HFF-Myc (cell line): ENCODE results near the gene CEP55.

ENCODE experiments used
- DNase-seq: peaks from one replicate; pipeline ENCODE4 v3.0.0-alpha.2; 2011; ENCODE audit warnings: low read depth; ENCODE audit errors: extremely low read depth
- H3K4me3 ChIP-seq: replicated peaks from 2 replicates; pipeline ENCODE4 v1.5.1; 2011; ENCODE audit warnings: low read depth, mild to moderate bottlenecking, control low read depth, low read length
- CTCF ChIP-seq: IDR thresholded peaks from 2 replicates; pipeline ENCODE4 v1.5.1; 2012; ENCODE audit warnings: mild to moderate bottlenecking, low read depth, low read length, control low read depth; ENCODE audit errors: missing control alignments

Gene CEP55

DNA sequence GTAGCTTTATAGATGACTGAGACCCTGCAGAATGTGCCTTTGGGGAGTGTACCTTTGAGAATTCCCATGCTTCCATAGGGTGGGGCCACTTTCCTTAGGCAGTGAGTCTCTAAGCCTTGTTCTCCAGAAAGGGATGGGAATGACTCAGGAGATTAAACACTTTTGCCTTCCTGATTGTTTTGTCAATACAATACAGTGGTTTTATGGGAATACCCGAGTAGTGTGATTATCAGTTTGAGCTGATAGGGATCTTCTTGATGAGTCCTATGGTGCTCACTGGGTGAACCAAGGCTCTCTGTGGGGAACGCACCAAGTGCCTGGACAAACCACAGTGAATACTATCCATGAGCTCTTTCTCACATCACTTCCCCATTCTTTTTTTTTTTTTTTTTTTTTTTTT is 20.5 kb upstream of the CEP55 start:
- TF ChIP-seq CTCF, result no peak
- no peak for DNase-seq
- H3K4me3 ChIP-seq, result no peak overlapping the region

GRCh38 chr10:93476756-93477155 is 19.7 kb upstream of the CEP55 start:
- DNase-seq, result no peak
- no peak for TF ChIP-seq CTCF
- no peak overlapping the region for H3K4me3 ChIP-seq

- no peak for TF ChIP-seq CTCF
- peak overlapping the region; percentile 56 for H3K4me3 ChIP-seq
- no peak for DNase-seq
Observed at GRCh38 chr10:93478873-93479272, 17.5 kb upstream of the CEP55 start.

DNA sequence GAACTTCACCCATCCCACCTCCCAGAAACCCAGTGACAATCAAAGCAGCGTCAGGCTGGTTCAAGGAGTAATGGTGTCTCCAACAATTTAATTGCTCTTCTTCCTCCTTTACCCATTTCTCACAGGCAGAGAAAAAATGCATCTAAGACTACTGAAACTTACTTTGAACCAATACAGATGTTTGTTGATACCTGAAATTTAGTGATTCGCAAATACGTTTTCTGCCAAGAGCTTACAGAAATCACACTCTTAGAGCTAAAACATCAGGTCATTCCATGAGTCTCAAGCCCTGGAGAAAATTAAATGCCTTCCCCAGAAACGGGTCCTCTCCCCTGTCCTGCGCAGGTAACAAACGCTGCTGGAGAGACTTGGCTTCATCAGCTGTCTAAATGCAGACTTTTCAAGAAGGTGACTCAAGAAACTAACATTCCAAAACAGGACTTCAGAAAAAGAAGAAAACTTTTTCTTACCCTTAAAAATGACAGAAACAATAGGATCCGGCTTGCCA is 14.7 kb upstream of the CEP55 start:
- H3K4me3 ChIP-seq, result peak overlapping the region; percentile 56
- DNase-seq, result no peak
- no peak for TF ChIP-seq CTCF

DNA sequence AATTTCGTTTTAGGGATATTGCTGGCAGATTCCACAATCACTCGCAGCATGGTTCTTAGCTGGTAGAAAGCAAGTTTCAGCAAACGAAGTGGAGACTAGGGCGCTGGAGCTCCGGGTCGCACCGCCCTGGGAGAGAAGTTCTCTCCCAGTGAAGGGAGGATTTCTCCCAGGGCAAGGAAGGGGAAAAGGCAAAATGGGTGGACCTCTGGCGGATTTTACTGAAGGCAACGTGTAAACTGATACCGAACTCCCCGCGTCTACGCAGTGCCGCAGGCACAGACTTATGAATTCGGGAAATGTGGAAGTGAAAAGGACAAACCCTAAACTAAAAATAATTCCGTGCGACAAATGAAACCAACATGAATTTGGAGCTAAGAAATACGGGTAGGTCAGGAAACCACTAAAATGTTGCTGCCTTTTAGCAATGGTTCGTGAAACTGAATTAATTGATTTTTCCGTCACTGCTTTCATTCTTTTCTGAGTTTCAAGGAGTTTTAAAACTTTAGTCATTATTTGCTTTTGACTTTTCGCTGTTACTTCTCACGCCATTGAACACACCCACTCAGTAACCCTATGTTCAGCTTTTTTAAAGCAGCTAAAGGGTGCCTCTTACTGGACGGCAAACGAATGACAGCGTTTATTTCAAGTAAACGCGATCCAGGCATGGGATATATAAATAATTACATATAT is 14.1 kb upstream of the CEP55 start, which contains the start of gene MYOF:
MYOF (minus strand) TSS at position 190 of the 690 bp plus-strand sequence; CDS start at position 50, 140 bp downstream.
- TF ChIP-seq CTCF, result peak; percentile 50
- peak within 1 kb of the TSS; percentile 56 for H3K4me3 ChIP-seq
- DNase-seq, result no peak

- TF ChIP-seq CTCF, result no peak
- no peak overlapping the region for H3K4me3 ChIP-seq
- DNase-seq, result no peak
Observed at GRCh38 chr10:93485690-93486089, 10.7 kb upstream of the CEP55 start.
